ENCODE results near the gene NUFIP1. TPM values are rescaled to one million over a fixed set of nuclear protein-coding genes. Genes with fewer than 3 reads are reported as not detected.

NUFIP1 gene
- total and polyA plus RNA-seq, 2 of the 8 experiments (the other 6 are each of a cell fraction or from before 2014, with no cell fraction given), result 4.6 to 16.6 TPM

DNA sequence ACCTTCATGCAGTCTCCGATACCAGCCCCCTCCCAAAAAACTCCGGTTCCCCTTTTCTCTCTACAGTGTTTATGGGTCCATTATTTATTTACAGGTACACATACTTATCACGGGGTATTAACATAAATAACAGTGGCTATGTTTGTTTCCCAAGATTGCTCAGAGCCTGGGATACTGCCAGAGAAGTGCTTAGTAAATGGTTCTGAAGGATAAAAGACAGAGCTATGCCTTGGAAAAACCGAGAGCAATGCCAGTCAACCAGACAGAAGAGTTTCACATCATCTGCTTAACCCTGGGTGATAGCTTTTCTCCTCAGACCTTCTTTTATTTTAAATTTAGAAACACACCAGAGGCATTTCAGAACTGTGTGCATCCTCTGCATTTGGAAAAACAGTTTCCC lies 61.3 kb downstream of the NUFIP1 start (continued):
- TF ChIP-seq, protein P1, sequence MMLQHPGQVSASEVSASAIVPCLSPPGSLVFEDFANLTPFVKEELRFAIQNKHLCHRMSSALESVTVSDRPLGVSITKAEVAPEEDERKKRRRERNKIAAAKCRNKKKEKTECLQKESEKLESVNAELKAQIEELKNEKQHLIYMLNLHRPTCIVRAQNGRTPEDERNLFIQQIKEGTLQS (IDR thresholded peaks at IDR 0.05; ENCODE audit: insufficient read depth, low read depth, low read length), result no peak
- no peak for TF ChIP-seq BCL11A (IDR thresholded peaks at IDR 0.05; ENCODE audit: low read depth in 2 of 2, low read length in 2 of 2)
